HEK293 (cell line): ENCODE data around the gene BICD1.

Experiments
- AEBP2 ChIP-seq: fragments of 450-650 bp; formaldehyde crosslinking; IDR thresholded peaks from 2 replicates; pipeline ENCODE4 v1.5.1; 2016; ENCODE audit warnings: missing biosample characterization, missing genetic modification characterization, borderline replicate concordance
- BCL11A ChIP-seq: fragments of 450-650 bp; formaldehyde crosslinking; IDR thresholded peaks from 2 replicates; pipeline ENCODE4 v1.5.1; 2016; ENCODE audit warnings: low read depth, missing biosample characterization, missing genetic modification characterization
- GLI4 ChIP-seq: fragments of 450-650 bp; formaldehyde crosslinking; IDR thresholded peaks from 2 replicates; pipeline ENCODE4 v1.5.1; 2016; ENCODE audit warnings: missing biosample characterization, missing genetic modification characterization
- HOXD13 ChIP-seq: sonication (generic); formaldehyde crosslinking; IDR thresholded peaks from 2 replicates; pipeline ENCODE4 v1.8.0; 2022; ENCODE audit warnings: missing genetic modification reagents, borderline replicate concordance
- PATZ1 ChIP-seq: fragments of 450-650 bp; formaldehyde crosslinking; IDR thresholded peaks from 2 replicates; pipeline ENCODE4 v1.5.1; 2016; ENCODE audit warnings: missing biosample characterization, missing genetic modification characterization
- PRDM4 ChIP-seq: fragments of 450-650 bp; formaldehyde crosslinking; IDR thresholded peaks from 2 replicates; pipeline ENCODE4 v1.5.1; 2017; ENCODE audit warnings: missing biosample characterization, missing genetic modification characterization
- REPIN1 ChIP-seq: fragments of 450-650 bp; formaldehyde crosslinking; IDR thresholded peaks from 2 replicates; pipeline ENCODE4 v1.5.1; 2017; ENCODE audit warnings: missing biosample characterization, missing genetic modification characterization, low read depth
- SCRT2 ChIP-seq: fragments of 450-650 bp; formaldehyde crosslinking; IDR thresholded peaks from 2 replicates; pipeline ENCODE4 v1.5.1; 2016; ENCODE audit warnings: missing biosample characterization, missing genetic modification characterization
- ZBTB21 ChIP-seq: fragments of 450-650 bp; formaldehyde crosslinking; IDR thresholded peaks from 2 replicates; pipeline ENCODE4 v1.5.1; 2017; ENCODE audit warnings: missing biosample characterization, missing genetic modification characterization
- ZFP37 ChIP-seq: fragments of 450-650 bp; formaldehyde crosslinking; IDR thresholded peaks from 2 replicates; pipeline ENCODE4 v1.5.1; 2016; ENCODE audit warnings: missing biosample characterization, missing genetic modification characterization
- ZNF148 ChIP-seq: fragments of 450-650 bp; formaldehyde crosslinking; IDR thresholded peaks from 2 replicates; pipeline ENCODE4 v1.5.0; 2017; ENCODE audit warnings: missing biosample characterization, missing genetic modification characterization, borderline replicate concordance
- ZNF184 ChIP-seq: fragments of 450-650 bp; IDR thresholded peaks from 2 replicates; pipeline ENCODE4 v1.5.1; 2018; ENCODE audit warnings: missing biosample characterization, mild to moderate bottlenecking, missing genetic modification characterization
- ZNF354C ChIP-seq: fragments of 450-650 bp; formaldehyde crosslinking; IDR thresholded peaks from 2 replicates; pipeline ENCODE4 v1.5.1; 2016; ENCODE audit warnings: missing biosample characterization, missing genetic modification characterization, low read depth, borderline replicate concordance
- ZNF394 ChIP-seq: fragments of 450-650 bp; formaldehyde crosslinking; IDR thresholded peaks from 2 replicates; pipeline ENCODE4 v1.5.1; 2016; ENCODE audit warnings: missing biosample characterization, missing genetic modification characterization, mild to moderate bottlenecking, moderate library complexity, borderline replicate concordance
- ZNF501 ChIP-seq: fragments of 450-650 bp; formaldehyde crosslinking; IDR thresholded peaks from 2 replicates; pipeline ENCODE4 v1.5.1; 2016; ENCODE audit warnings: missing biosample characterization, missing genetic modification characterization
- ZNF623 ChIP-seq: fragments of 450-650 bp; formaldehyde crosslinking; IDR thresholded peaks from 2 replicates; pipeline ENCODE4 v1.5.1; 2016; ENCODE audit warnings: missing biosample characterization, missing genetic modification characterization
- ZNF654 ChIP-seq: fragments of 450-650 bp; formaldehyde crosslinking; IDR thresholded peaks from 2 replicates; pipeline ENCODE4 v1.5.1; 2016; ENCODE audit warnings: low read depth, missing biosample characterization, missing genetic modification characterization
- ZNF664 ChIP-seq: fragments of 450-650 bp; formaldehyde crosslinking; IDR thresholded peaks from 2 replicates; pipeline ENCODE4 v1.5.1; 2016; ENCODE audit warnings: missing biosample characterization, missing genetic modification characterization
- ZNF791 ChIP-seq: fragments of 450-650 bp; formaldehyde crosslinking; IDR thresholded peaks from 2 replicates; pipeline ENCODE4 v1.5.1; 2016; ENCODE audit warnings: missing biosample characterization, missing genetic modification characterization
- ZSCAN18 ChIP-seq: fragments of 450-650 bp; formaldehyde crosslinking; IDR thresholded peaks from 2 replicates; pipeline ENCODE4 v1.5.1; 2016; ENCODE audit warnings: missing biosample characterization, missing genetic modification characterization
- TF ChIP-seq, protein P1 (sequence below): fragments of 450-650 bp; formaldehyde crosslinking; conservative IDR thresholded peaks from 2 replicates; pipeline ENCODE4 v1.5.1; 2016; ENCODE audit warnings: low read depth, missing biosample characterization, missing genetic modification characterization
- TF ChIP-seq, protein P2 (sequence below): fragments of 450-650 bp; formaldehyde crosslinking; IDR thresholded peaks from 2 replicates; pipeline ENCODE4 v1.5.1; 2016; ENCODE audit warnings: missing biosample characterization, missing genetic modification characterization
- TF ChIP-seq, protein P3 (sequence below): fragments of 450-650 bp; formaldehyde crosslinking; IDR thresholded peaks from 2 replicates; pipeline ENCODE4 v1.5.1; 2016; ENCODE audit warnings: missing biosample characterization, missing genetic modification characterization

The BICD1 gene

GRCh38 chr12:32407795-32408194 is 301.1 kb downstream of the BICD1 start (continued):
- TF ChIP-seq, protein P1, sequence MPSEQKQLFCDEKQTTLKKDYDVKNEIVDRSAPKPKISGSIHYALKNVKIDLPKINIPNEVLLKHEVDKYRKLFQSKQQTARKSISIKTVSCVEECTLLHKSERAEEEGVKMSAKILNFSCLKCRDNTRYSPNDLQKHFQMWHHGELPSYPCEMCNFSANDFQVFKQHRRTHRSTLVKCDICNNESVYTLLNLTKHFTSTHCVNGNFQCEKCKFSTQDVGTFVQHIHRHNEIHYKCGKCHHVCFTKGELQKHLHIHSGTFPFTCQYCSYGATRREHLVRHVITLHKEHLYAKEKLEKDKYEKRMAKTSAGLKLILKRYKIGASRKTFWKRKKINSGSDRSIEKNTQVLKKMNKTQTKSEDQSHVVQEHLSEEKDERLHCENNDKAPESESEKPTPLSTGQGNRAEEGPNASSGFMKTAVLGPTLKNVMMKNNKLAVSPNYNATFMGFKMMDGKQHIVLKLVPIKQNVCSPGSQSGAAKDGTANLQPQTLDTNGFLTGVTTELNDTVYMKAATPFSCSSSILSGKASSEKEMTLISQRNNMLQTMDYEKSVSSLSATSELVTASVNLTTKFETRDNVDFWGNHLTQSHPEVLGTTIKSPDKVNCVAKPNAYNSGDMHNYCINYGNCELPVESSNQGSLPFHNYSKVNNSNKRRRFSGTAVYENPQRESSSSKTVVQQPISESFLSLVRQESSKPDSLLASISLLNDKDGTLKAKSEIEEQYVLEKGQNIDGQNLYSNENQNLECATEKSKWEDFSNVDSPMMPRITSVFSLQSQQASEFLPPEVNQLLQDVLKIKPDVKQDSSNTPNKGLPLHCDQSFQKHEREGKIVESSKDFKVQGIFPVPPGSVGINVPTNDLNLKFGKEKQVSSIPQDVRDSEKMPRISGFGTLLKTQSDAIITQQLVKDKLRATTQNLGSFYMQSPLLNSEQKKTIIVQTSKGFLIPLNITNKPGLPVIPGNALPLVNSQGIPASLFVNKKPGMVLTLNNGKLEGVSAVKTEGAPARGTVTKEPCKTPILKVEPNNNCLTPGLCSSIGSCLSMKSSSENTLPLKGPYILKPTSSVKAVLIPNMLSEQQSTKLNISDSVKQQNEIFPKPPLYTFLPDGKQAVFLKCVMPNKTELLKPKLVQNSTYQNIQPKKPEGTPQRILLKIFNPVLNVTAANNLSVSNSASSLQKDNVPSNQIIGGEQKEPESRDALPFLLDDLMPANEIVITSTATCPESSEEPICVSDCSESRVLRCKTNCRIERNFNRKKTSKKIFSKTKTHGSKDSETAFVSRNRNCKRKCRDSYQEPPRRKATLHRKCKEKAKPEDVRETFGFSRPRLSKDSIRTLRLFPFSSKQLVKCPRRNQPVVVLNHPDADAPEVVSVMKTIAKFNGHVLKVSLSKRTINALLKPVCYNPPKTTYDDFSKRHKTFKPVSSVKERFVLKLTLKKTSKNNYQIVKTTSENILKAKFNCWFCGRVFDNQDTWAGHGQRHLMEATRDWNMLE: peak; percentile 90
- TF ChIP-seq ZNF394: peak; percentile 93
- TF ChIP-seq REPIN1 (tag by site-specific recombination): no peak; the same call in 1 of the 2 replicates
- TF ChIP-seq HOXD13 (CRISPR knock-in tag): no peak
- TF ChIP-seq, protein P2, sequence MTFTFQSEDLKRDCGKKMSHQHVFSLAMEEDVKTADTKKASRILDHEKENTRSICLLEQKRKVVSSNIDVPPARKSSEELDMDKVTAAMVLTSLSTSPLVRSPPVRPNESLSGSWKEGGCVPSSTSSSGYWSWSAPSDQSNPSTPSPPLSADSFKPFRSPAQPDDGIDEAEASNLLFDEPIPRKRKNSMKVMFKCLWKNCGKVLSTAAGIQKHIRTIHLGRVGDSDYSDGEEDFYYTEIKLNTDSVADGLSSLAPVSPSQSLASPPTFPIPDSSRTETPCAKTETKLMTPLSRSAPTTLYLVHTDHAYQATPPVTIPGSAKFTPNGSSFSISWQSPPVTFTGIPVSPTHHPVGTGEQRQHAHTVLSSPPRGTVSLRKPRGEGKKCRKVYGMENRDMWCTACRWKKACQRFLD: no peak
- TF ChIP-seq GLI4 (tag by site-specific recombination): no peak
- TF ChIP-seq, protein P3, sequence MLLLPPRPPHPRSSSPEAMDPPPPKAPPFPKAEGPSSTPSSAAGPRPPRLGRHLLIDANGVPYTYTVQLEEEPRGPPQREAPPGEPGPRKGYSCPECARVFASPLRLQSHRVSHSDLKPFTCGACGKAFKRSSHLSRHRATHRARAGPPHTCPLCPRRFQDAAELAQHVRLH (tag by site-specific recombination): no peak
- peak; percentile 81; the same call in 1 of the 2 replicates for TF ChIP-seq ZNF354C
- TF ChIP-seq PATZ1: no peak
- TF ChIP-seq ZNF664 (tag by site-specific recombination): peak; percentile 45; the same call in 1 of the 2 replicates
- TF ChIP-seq PRDM4: no peak
- TF ChIP-seq ZFP37 (tag by site-specific recombination): no peak
- 0 out of 2 replicates have a peak, but pooled peaks have one; percentile 51 for TF ChIP-seq ZNF791
- TF ChIP-seq ZNF184 (tag by site-specific recombination): no peak
- TF ChIP-seq ZSCAN18 (tag by site-specific recombination): no peak
- peak; percentile 31; the same call in 1 of the 2 replicates for TF ChIP-seq ZNF654 (tag by site-specific recombination)
- no peak for TF ChIP-seq BCL11A (tag by site-specific recombination)
- 0 out of 2 replicates have a peak, but pooled peaks have one; percentile 15 for TF ChIP-seq AEBP2 (tag by site-specific recombination)
- no peak for TF ChIP-seq SCRT2 (tag by site-specific recombination)
- TF ChIP-seq ZNF148 (tag by site-specific recombination): no peak
- peak; percentile 65 for TF ChIP-seq ZNF623
- 0 out of 2 replicates have a peak, but pooled peaks have one; percentile 37 for TF ChIP-seq ZBTB21
- TF ChIP-seq ZNF501 (tag by site-specific recombination): peak; percentile 26; the same call in 1 of the 2 replicates
